A673 (cell line): ENCODE measurements around the gene SERPINE1. TPM values are rescaled to one million over a fixed set of nuclear protein-coding genes. Genes with fewer than 3 reads are reported as not detected.

Source experiments
- BruUV-seq: library from RNA; stranded (reverse); fragments of 400-500 nt; replicated peaks from 2 replicates; lab custom pipeline; 2021; lab: Mats Ljungman, UMichigan
- CTCF ChIA-PET: fragments of 300-600 bp; sonication (Branson Sonifier 250); formaldehyde crosslinking; loops from one replicate; lab custom pipeline; 2022; ENCODE audit warnings: antibody characterized with exemption; lab: Charles Lee
- POLR2A ChIA-PET: fragments of 300-600 bp; sonication (Branson Sonifier 250); formaldehyde crosslinking; loops from one replicate; lab custom pipeline; 2022; ENCODE audit warnings: antibody characterized with exemption; ENCODE audit not compliant: low non-redundant PET; lab: Charles Lee
- DNase-seq: peaks from one replicate; pipeline ENCODE4 v3.0.0-alpha.2; 2015; ENCODE audit warnings: low spot score
- H3K27ac ChIP-seq: fragments of 200-600 bp; sonication (generic); 2 replicates; pipeline ENCODE4 v1.5.1; 2016; ENCODE audit warnings: mixed run types, low read depth, mild to moderate bottlenecking, mixed read lengths, antibody characterized with exemption, low read length; ENCODE audit not compliant: poor library complexity, severe bottlenecking
- H3K27me3 ChIP-seq: fragments of 200-600 bp; sonication (generic); replicated peaks from 2 replicates; pipeline ENCODE4 v1.6.1; 2017; ENCODE audit warnings: mixed run types, low read depth, mild to moderate bottlenecking, mixed read lengths, antibody characterized with exemption, low read length; ENCODE audit not compliant: insufficient read depth, poor library complexity
- H3K36me3 ChIP-seq: fragments of 200-600 bp; sonication (generic); 2 replicates; pipeline ENCODE4 v1.6.1; 2016; ENCODE audit warnings: mixed run types, mild to moderate bottlenecking, mixed read lengths, antibody characterized with exemption, low read length; ENCODE audit not compliant: insufficient read depth, poor library complexity, severe bottlenecking
- H3K4me1 ChIP-seq: fragments of 200-600 bp; sonication (generic); 2 replicates; pipeline ENCODE4 v1.6.1; 2017; ENCODE audit warnings: mixed run types, mild to moderate bottlenecking, mixed read lengths, antibody characterized with exemption, low read length; ENCODE audit not compliant: insufficient read depth, poor library complexity, severe bottlenecking
- H3K4me3 ChIP-seq: fragments of 200-600 bp; sonication (generic); 2 replicates; pipeline ENCODE4 v1.5.1; 2016; ENCODE audit warnings: low read depth, mixed run types, mild to moderate bottlenecking, mixed read lengths, low read length; ENCODE audit not compliant: poor library complexity, severe bottlenecking
- H3K9me3 ChIP-seq: fragments of 200-600 bp; sonication (generic); 2 replicates; pipeline ENCODE4 v1.6.1; 2016; ENCODE audit warnings: mixed run types, low read depth, mild to moderate bottlenecking, mixed read lengths, antibody characterized with exemption, low read length; ENCODE audit not compliant: poor library complexity, severe bottlenecking
- CTCF ChIP-seq: fragments of 300-800, 200-600 bp; sonication (generic); conservative IDR thresholded peaks from 2 replicates; pipeline ENCODE4 v1.5.1; 2017; ENCODE audit warnings: low read depth, mild to moderate bottlenecking, antibody characterized with exemption, low read length, moderate library complexity, mixed read lengths
- EZH2 ChIP-seq: fragments of 200-600 bp; sonication (generic); IDR thresholded peaks from 2 replicates; pipeline ENCODE4 v1.6.1; 2017; ENCODE audit warnings: borderline replicate concordance, low read depth, mild to moderate bottlenecking, mixed read lengths, antibody characterized with exemption, low read length; ENCODE audit not compliant: poor library complexity, severe bottlenecking
- intact Hi-C: fragments of 100-400 bp; cut with micrococcal nuclease; formaldehyde crosslinking; loops from one replicate; pipeline ENCODE4 v1.10.0; 2022; ENCODE audit not compliant: unreplicated experiment
- total RNA-seq: library from RNA; stranded (reverse); gene quantifications from 2 replicates; pipeline ENCODE4 v1.2.3, GENCODE V29; 2021

Gene SERPINE1
- total RNA-seq, 1 experiment from 2014 or later: 5.3 TPM

- Histone ChIP-seq H3K27ac (no peak overlapping the region), H3K27me3 (peaks cover 70% of the 10 kb centered on the region), H3K36me3 (no peaks in the 10 kb centered on the region), H3K4me1 (peaks cover 63% of the 10 kb centered on the region), H3K4me3 (no peak overlapping the region), H3K9me3 (no peaks in the 10 kb centered on the region)
- intact Hi-C loops: no loop called here
- TF ChIP-seq CTCF: no peak
- TF ChIP-seq EZH2: no peak
- CTCF ChIA-PET: interaction anchor here (0.6 kb wide), 1 partner anchor 24 kb away, joined by 3 read pairs; no protein-coding TSS in a partner anchor
- BruUV-seq: no TSS peak
- POLR2A ChIA-PET: no interaction called here
- no peak for DNase-seq
Observed at GRCh38 chr7:101168412-101169049, 41.6 kb downstream of the SERPINE1 start.

GRCh38 chr7:101169110-101169837, 42.4 kb downstream of the SERPINE1 start:
- ChIA-PET CTCF (interaction anchor here (0.6 kb wide), 1 partner anchor 25 kb away, joined by 3 read pairs; no protein-coding TSS in a partner anchor), POLR2A (no interaction called here)

GRCh38 chr7:101169838-101170551, 43.1 kb downstream of the SERPINE1 start:
- ChIA-PET CTCF (interaction anchor here (1.2 kb wide), 1 partner anchor 26 kb away, joined by 7 read pairs; no protein-coding TSS in a partner anchor), POLR2A (no interaction called here)
- intact Hi-C loops: loop anchor here (10.0 kb wide), 1 partner anchor 75 kb away; no protein-coding TSS in a partner anchor
- Histone ChIP-seq H3K4me1 (peaks cover 58% of the 10 kb centered on the region), H3K4me3 (no peak overlapping the region), H3K27ac (no peak overlapping the region), H3K9me3 (no peaks in the 10 kb centered on the region), H3K36me3 (no peaks in the 10 kb centered on the region), H3K27me3 (peaks cover 62% of the 10 kb centered on the region)
- DNase-seq: peak; percentile 79
- BruUV-seq: no TSS peak
- TF ChIP-seq EZH2: no peak
- TF ChIP-seq CTCF: peak; percentile 99

More at GRCh38 chr7:101169110-101169837, 42.4 kb downstream of the SERPINE1 start:
- intact Hi-C loops: no loop called here
- Histone ChIP-seq H3K27me3 (peaks cover 69% of the 10 kb centered on the region), H3K9me3 (no peaks in the 10 kb centered on the region), H3K27ac (no peak overlapping the region), H3K4me1 (peaks cover 64% of the 10 kb centered on the region), H3K36me3 (no peaks in the 10 kb centered on the region), H3K4me3 (no peak overlapping the region)
- no peak for TF ChIP-seq EZH2
- no peak for DNase-seq
- BruUV-seq: no TSS peak
